Activated CD4-positive, alpha-beta T cell treated with anti-CD3 and anti-CD28 coated beads, Interleukin-2, amount 50 U/mL, for 1 hour (primary cell): ENCODE data around the gene SHISA6.
"Not testable (repeated sequence)": the region's sequence is repeated elsewhere in the genome, so short reads cannot be mapped to it uniquely, and the experiment has no call there.

ENCODE experiments used
- DNase-seq: peaks from one replicate; pipeline ENCODE4 v3.0.0-alpha.2; 2020

SHISA6 gene

DNA sequence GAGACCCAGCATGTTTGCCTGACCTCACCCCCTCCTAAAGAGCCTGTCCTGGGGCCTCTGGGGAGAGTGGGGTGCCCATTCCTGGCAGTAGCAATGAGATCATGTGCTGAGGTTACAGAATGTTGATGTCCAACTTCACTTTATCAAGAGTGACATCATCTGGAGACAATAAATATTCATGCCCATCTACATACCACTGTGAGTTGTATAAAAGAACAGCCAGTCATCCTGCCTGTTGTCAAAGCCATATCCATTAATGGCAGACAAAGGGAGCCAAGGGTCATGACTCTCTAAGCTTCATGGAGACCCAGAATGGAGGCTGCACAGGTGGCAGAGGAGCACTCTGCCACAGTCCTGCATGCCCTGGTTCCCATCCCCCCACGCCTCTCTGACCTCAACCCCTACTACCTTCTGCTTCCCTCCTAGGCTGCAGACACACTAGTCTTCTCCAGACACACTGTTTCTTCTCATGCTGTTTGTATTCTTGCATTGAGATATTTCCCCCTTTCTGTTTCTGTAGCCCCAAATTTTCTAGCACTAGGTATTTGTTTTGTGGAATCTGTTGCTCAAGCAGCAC, 27.1 kb downstream of the SHISA6 start:
- DNase-seq: no peak

DNA sequence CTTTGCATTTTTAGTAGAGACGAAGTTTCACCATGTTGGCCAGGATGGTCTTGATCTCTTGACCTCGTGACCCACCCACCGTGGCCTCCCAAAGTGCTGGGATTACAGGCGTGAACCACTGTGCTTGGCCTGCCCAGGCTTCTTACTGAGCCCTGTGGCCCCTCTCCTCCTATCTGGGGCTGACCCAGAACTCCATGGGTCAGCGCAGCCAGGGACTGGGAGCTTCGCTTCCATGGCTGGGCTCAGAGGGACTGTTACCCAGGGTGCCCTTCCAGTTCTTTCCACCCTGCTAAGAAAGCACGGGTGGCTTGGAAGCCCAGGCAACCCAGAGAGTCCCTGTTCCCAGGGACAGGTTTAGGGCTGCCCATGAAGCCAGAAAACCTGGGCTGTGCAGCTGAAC, 28.2 kb downstream of the SHISA6 start:
- no peak for DNase-seq

GRCh38 chr17:11272191-11272590, 31.2 kb downstream of the SHISA6 start:
- DNase-seq: no peak

GRCh38 chr17:11273596-11273995, 32.6 kb downstream of the SHISA6 start:
- no peak for DNase-seq

- no peak for DNase-seq
Measured at GRCh38 chr17:11274106-11274505, 33.1 kb downstream of the SHISA6 start.

DNA sequence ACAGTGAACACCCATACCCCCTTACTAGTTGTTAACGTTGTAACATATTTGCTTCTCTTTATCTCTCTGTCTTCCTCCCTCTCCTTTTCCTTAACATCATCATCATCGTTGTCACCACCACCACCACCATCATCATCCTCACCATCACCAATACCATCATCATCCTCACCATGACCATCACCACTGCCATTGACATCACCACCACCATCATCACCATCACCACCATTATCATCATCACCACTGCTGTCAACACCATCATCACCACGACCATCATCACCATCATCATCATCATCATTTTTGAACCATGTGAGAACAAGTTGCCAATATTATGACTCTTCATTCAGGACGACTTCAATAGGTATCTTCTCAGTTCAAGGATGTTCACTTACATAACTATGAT, 35.5 kb downstream of the SHISA6 start:
- DNase-seq: no peak

DNA sequence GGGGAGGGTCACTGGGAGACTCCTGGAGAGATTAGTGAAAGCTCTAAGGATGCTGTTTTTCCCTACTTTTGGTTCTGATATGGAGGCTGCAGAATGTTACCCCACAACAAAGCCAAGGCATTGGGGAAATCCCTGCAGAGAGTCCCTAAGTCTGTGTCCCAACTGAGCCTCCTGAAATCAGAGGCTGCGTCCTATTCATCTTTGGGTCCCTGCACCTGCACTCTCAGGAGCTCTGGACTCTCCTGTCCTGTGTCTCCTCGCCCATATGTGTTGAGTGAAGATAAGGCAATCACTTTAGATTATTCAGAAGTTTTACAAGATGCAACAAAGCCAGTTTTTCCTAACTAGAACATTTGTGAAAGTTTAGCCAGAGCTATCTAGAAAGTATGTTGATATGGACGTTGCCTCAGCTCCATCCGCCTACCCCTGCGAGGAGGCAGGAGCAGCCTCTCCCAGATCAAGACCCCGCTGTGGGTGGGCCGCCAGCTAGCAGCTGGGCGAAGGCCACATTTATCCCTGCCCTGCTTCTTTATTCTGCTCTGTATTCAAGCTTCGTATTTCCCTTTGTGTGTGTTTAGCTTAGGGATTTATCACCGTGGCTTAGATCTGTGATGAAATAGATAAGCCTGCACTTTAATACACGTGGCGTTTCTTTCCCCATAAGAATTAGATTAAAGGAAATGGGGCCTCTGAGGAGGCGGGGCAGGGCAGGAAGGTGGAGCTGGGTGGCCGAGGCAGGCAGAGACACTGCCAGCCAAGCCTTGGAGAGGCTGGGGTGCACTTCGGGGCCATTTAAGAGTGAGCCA, 37.4 kb downstream of the SHISA6 start:
- DNase-seq: no peak

DNA sequence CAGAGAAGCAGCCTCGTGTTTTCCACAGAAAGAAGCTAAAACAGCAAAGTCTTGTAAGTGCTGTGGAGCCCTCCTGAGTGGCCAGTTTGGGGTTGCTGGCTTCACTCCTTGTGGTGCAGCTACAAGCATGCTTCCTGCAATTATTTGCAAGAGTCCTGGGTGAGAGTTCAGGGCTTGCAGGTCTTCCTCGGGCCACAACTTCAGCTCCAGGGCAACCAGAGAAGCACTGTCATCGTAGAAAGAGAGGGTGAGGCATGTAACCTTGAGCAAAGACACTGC, 37.9 kb downstream of the SHISA6 start:
- no peak for DNase-seq

DNA sequence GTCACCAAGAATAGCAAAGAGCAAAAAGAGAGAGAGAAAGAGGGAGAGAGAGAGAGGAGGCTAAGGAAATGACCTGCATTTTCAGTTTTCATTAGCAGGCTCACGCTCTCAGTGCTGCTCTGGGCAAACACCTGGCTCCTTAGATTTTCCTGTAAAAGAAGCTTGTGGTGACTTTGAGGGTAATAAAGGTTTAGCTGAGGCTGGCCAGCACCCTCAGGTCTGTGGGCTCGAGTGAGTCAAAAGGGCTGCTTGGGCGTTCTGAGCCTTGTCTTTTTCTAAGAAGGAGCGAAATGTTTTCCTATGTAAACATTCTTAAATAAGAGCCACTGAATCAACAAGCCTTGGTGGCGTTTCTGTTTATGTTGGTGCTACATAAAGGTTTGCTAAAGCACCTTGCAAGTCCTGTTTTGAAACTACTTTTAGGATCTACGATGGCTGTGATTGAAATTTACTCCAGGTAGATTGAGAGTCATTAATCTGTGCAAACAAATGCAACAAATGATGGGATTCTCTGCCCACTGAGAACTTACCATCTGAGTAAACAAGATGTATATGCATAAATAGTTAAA, 38.8 kb downstream of the SHISA6 start:
- no peak for DNase-seq

GRCh38 chr17:11282586-11282985, 41.6 kb downstream of the SHISA6 start:
- no peak for DNase-seq

DNA sequence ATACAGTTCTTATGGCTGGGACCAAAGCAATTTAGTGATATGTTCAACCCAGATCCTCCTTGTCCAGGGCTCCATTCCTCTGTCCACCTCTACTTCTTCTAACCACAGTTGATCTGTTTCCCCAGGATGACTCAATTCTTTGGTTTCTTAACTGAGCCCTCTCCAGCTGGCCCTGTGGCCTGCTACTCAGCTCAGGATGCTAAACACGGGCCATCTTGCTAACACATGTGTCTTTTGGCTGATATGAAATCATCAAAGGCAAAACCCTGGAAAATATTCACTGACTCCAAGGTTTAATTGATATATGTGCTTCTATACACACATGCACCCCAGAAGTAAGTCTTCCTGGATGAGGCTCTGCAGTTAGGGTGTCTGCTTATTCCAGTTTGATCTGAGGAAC, 43.8 kb downstream of the SHISA6 start:
- no peak for DNase-seq

DNA sequence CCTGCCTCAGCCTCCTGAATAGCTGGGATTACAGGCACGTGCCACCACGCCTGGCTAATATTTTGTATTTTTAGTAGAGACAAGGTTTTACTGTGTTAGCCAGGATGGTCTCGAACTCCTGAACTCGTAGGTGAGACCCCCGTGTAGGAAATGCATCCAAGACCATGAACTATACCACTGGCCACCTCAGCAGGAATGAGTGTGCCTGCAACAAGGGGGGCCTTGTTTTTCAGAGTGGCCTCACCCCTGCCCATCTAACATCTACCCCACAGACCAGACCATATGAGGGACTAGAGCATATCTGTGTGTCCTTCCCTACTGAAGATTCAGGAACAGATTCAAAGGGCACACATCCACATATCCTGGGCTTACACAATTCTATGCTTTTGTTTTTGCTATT, 44.9 kb downstream of the SHISA6 start:
- no peak for DNase-seq

GRCh38 chr17:11287791-11288190, 46.8 kb downstream of the SHISA6 start:
- DNase-seq: no peak

- DNase-seq: no peak
Measured at GRCh38 chr17:11290814-11291213, 49.8 kb downstream of the SHISA6 start.

DNA sequence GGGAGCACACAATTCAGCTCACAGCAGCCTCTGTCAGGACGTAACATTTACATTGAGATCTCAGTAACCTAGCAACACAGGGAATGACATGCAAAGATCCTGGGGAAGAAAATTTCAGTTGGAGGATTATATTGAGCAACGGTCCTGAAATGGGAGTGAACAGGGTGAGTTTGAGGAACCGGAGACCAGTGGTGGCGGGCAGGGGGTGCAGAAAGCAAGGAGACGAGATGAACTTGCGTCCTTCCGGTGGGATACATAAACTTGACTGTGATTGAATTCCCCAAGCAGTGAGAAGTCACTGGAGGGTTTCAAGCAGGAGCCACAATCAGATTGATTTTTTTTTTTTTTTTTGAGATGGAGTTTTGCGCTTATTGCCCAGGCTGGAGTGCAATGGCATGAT, 51.5 kb downstream of the SHISA6 start:
- DNase-seq: no peak

DNA sequence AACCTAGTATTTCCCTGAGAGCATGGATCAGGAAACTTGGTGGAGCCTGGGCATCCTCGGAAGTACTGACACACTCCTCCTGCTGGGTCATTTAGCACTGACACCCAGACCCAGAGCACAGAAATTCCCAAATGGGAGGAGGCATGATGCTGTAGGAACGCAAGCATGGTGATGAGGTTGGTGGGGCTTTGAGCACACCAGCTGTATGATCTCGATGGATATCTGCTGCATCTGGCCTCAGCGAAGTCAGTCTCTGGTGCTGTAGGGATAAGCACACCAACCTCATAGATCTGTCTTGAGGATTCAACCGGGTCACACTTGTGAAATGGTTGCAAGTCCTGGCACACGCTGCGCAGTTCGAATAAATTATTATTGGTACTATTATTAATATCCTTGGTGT, 52.5 kb downstream of the SHISA6 start:
- no peak for DNase-seq

DNA sequence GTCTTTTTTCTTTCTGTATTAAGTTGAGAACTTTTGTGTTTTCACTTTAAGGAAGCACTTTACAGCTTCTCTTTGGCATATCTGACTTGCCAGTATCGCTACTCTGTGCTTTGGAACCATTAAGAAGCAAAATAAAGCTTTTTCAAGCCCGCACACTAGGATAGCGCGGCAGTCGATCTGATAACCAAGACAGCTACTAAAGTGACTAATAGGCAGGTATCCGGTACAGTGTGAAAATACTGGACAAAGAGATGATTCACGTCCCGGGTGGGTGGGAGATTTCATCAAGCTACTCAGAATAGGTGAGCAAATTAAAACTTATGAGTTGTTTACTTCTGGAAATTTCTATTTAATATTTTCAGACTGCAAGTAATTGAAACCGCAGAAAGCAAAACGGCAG, 53.8 kb downstream of the SHISA6 start:
- DNase-seq: no peak

DNA sequence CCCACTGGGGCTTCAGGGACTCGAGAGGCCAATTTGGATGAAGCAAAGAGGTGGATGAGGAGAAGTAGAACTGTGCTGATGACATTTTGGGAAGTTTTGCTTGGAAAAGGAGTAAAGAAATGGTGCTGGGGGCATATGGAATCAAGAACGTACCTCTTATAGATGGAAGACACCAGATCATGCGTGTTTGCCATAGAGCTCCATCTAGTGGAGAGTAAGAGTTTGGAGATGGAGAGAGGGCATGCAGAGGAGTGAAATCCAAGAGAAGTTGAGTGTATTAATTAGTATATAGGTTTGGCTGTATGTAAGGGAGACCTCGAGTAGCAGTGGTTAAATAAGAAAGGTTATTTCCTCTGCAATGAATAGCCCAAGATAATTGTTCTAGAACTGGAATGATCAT, 56.0 kb downstream of the SHISA6 start:
- DNase-seq: no peak

DNA sequence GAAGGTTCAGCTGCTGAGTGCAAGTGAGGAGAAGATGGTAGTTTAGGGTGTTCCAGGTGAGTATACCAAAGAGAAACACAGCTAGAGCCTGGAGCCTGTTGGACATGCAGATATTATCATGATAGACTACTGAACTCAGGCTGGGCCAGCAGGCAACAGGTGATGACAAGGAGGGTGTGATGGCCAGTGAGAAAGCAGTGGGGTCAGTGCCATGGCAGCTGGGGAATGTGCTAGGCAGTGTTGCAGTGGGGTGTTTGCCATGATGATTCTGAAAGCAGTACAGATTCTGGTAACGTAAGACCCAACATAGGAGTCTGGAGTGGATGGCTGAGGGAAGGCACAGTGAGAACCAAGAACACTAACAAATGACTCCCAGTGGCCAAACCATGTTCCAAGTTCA, 57.4 kb downstream of the SHISA6 start:
- no peak for DNase-seq

DNA sequence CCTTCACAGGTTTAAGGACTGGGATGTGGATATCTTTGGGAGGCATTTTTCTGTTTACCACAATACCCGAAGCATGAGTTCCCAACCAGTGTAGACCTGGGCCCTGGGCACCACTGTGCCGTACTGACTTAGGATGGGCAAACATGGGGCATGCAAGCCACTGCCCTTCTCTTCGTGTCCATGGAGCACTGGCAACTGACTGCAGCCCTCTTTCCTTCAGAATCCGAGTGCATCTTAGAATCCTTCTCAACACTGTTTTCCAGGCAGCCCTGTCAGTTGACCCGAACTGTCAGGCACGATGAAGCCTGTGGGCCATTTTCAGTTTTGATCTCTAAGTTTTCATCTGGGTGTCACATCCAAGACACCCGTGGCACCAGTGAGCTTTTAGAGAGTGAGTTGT, 59.2 kb downstream of the SHISA6 start:
- DNase-seq: no peak

DNA sequence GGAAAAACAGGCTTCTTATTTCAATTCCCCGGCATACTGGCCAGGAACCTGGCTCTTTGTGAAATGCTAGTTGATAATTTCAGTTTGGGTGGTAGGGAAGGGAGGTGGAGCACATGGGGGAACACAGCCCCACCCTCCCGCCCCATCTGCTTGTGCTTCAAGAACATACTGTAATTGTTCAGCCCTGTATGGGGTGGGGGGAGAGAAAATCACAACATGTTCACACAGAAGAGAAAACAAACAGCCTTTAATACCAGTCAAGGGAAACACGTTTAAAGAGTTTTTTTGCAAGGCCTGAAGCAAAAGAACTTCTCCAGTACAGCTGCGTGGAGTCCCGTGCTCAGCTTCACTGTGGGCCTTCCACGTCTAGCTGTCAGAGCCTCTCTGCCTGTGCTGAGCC, 59.7 kb downstream of the SHISA6 start:
- DNase-seq: no peak

- DNase-seq: not testable (repeated sequence)
Measured at GRCh38 chr17:11301874-11302273, 60.9 kb downstream of the SHISA6 start.

DNA sequence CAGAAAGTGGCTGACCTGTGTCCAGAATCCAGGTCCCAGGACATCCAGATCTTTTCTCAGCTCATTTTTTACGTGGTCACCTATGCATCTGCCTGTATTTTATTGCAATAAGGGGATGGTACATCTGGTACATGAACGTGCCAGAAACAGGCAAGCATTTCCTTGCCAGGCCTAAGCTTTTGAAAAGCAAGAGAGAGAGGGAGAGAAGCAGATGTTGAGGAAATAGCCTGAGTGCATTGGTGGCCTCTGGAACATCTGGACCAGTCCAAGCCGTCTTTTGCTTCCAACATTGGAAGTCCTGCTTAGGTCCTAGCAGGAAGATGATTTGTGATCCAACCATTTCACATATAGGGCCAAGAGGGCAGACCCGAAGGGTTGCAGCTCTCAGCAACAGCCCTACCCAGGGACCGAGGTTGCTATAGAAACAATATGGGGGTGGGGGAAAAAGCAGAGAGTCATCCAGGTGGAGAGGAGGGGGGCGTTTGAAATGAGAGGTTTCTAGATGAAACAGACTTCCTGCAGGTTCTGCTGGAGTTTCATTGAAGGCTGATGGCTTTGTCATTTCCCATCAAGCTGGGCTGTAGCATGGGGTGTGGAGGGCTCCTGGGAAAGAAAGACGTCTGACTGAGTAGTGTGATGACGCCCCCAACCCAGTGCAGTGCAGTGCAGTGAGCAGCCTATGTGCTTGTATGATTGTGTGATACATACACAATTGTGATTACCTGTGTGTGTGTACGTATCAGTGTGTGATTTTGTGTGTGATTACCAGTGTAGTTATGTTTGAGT, 61.6 kb downstream of the SHISA6 start:
- no peak for DNase-seq

DNA sequence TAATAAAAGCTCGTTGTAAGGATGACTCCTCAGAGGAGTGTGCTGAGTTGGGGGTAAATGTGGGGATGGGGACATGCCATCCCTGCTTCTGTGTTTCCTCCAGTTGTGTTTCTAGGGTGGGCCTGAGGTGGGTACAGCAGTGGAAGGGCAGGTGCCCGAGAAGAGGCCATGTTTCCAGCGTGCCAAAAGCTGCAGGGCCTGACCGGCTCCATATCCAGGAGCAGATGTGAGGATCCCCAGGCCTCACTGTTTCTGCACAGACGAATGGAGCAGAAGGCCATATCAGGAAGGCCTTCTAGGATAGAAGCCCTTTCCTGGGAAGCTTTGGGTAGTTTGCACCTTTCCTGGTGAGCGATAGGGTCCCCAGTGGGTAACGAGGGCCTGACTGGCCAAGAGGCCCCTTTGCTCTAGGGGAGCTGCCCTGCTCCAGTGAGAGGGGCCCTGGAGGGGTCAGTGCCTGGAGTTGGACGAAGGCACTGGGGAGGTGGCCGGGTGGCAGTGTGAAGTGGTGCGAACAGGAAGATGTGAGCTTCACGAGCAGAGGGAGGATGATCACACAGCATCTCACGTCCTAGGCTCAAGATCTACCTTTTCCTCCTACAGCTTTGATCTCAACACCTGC, 62.9 kb downstream of the SHISA6 start:
- DNase-seq: no peak
